OCI-LY7 (cell line): Measurements from ENCODE around the gene C6orf89. TPM values are rescaled to one million over a fixed set of nuclear protein-coding genes. Genes with fewer than 3 reads are reported as not detected.

Experiments
- BruUV-seq: library from RNA; stranded (reverse); fragments of 400-500 nt; replicated peaks from 2 replicates; lab custom pipeline; 2021; lab: Mats Ljungman, UMichigan
- CTCF ChIA-PET: fragments of 300-600 bp; sonication (Branson Sonifier 250); formaldehyde crosslinking; loops from one replicate; lab custom pipeline; 2022; ENCODE audit warnings: antibody characterized with exemption; ENCODE audit not compliant: unreplicated experiment; lab: Charles Lee
- POLR2A ChIA-PET: fragments of 300-600 bp; sonication (Branson Sonifier 250); formaldehyde crosslinking; loops from one replicate; lab custom pipeline; 2022; ENCODE audit warnings: antibody characterized with exemption; lab: Charles Lee
- DNase-seq: peaks from one replicate; pipeline ENCODE4 v3.0.0-alpha.2; 2015; ENCODE audit warnings: low spot score
- H2AFZ ChIP-seq: fragments of 200-600 bp; sonication (generic), shearing (Covaris generic); 2 replicates; pipeline ENCODE4 v1.6.1; 2014; ENCODE audit warnings: mild to moderate bottlenecking, antibody characterized with exemption, low read length, moderate library complexity
- H3K27ac ChIP-seq: fragments of 200-600 bp; sonication (generic); 2 replicates; pipeline ENCODE4 v1.5.1; 2014; ENCODE audit warnings: mixed run types, low read depth, mild to moderate bottlenecking, moderate library complexity, low read length, inconsistent platforms; ENCODE audit not compliant: poor library complexity, severe bottlenecking
- H3K36me3 ChIP-seq: fragments of 200-600 bp; sonication (generic); 2 replicates; pipeline ENCODE4 v1.6.1; 2014; ENCODE audit warnings: mild to moderate bottlenecking, antibody characterized with exemption, low read length, moderate library complexity, mixed read lengths; ENCODE audit not compliant: insufficient read depth
- H3K4me1 ChIP-seq: fragments of 200-600 bp; sonication (generic); 2 replicates; pipeline ENCODE4 v1.5.1; 2014; ENCODE audit warnings: mild to moderate bottlenecking, low read length; ENCODE audit not compliant: insufficient read depth, poor library complexity, severe bottlenecking
- H3K4me2 ChIP-seq: fragments of 200-600 bp; sonication (generic); 2 replicates; pipeline ENCODE4 v1.6.1; 2014; ENCODE audit warnings: mild to moderate bottlenecking, low read length
- H3K4me3 ChIP-seq: fragments of 200-600 bp; sonication (generic); 2 replicates; pipeline ENCODE4 v1.5.1; 2014; ENCODE audit warnings: mild to moderate bottlenecking, low read depth, low read length; ENCODE audit not compliant: poor library complexity, severe bottlenecking
- H3K79me2 ChIP-seq: fragments of 200-600 bp; sonication (generic); 2 replicates; pipeline ENCODE4 v1.6.1; 2016; ENCODE audit warnings: low read depth, mild to moderate bottlenecking, low read length, moderate library complexity, mixed read lengths; ENCODE audit not compliant: insufficient read depth
- H3K9me2 ChIP-seq: fragments of 200-600 bp; sonication (generic); 2 replicates; pipeline ENCODE4 v1.6.1; 2016; ENCODE audit warnings: mild to moderate bottlenecking, low read length, mixed read lengths; ENCODE audit not compliant: insufficient read depth
- H3K9me3 ChIP-seq: fragments of 200-600 bp; sonication (generic); 2 replicates; pipeline ENCODE4 v1.6.1; 2014; ENCODE audit warnings: mild to moderate bottlenecking, mixed run types, low read length, mixed read lengths
- H4K20me1 ChIP-seq: fragments of 200-600 bp; sonication (generic); 2 replicates; pipeline ENCODE4 v1.6.1; 2014; ENCODE audit warnings: mild to moderate bottlenecking, antibody characterized with exemption, low read length, moderate library complexity, mixed read lengths; ENCODE audit not compliant: insufficient read depth
- EZH2phosphoT487 ChIP-seq: fragments of 200-600 bp; sonication (generic); IDR thresholded peaks from 2 replicates; pipeline ENCODE4 v1.6.1; 2018; ENCODE audit warnings: low read depth, borderline replicate concordance, mild to moderate bottlenecking, mixed run types, antibody characterized with exemption, low read length, moderate library complexity, mixed read lengths
- intact Hi-C: fragments of 100-400 bp; cut with micrococcal nuclease; formaldehyde crosslinking; loops from one replicate; pipeline ENCODE4 v1.10.0; 2022; ENCODE audit not compliant: unreplicated experiment
- total RNA-seq, 2 experiments: library from RNA; depleted of rRNA in 1 of 2; stranded (reverse); fragments of >200 nt in 1 of 2; shearing (Covaris generic) in 1 of 2; gene quantifications; 2 replicates each; pipeline ENCODE4 v1.2.3, GENCODE V29; 2014 to 2022
- TF ChIP-seq, protein P1 (sequence below): fragments of 200-600 bp; sonication (generic); conservative IDR thresholded peaks from 2 replicates; pipeline ENCODE4 v1.5.1; 2014; ENCODE audit warnings: mild to moderate bottlenecking, antibody characterized with exemption, low read length, moderate library complexity, mixed read lengths

C6orf89 gene
- total RNA-seq, 2 experiments from 2014 or later, result 20.1 to 25.7 TPM

DNA sequence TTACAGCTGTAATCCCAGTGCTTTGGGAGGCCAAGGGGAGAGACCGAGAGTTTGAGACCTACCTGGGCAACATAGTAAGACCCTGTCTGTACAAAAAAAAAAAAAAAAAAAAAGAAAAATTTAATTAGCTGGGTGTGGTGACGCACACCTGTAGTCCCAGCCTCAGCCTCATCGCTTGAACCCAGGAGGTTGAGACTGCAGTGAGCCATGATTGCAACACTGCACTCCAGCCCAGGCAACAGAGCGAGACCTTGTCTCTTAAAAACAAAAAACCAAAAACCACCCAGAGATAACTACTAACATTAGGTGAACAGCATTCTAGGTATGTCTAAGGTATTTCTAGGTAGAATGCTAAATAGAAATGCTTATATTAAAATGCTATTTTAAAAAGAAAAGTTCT is 47.8 kb downstream of the C6orf89 start:
- Histone ChIP-seq H3K79me2 (no peaks in the 10 kb centered on the region), H3K4me3 (no peak overlapping the region), H3K9me3 (no peaks in the 10 kb centered on the region), H3K4me2 (no peak overlapping the region), H3K27ac (no peak overlapping the region), H3K9me2 (no peaks in the 10 kb centered on the region), H4K20me1 (no peaks in the 10 kb centered on the region), H3K4me1 (no peaks in the 10 kb centered on the region), H2AFZ (no peak overlapping the region), H3K36me3 (no peaks in the 10 kb centered on the region)
- no TSS peak for BruUV-seq
- TF ChIP-seq EZH2phosphoT487, result no peak
- TF ChIP-seq, protein P1, sequence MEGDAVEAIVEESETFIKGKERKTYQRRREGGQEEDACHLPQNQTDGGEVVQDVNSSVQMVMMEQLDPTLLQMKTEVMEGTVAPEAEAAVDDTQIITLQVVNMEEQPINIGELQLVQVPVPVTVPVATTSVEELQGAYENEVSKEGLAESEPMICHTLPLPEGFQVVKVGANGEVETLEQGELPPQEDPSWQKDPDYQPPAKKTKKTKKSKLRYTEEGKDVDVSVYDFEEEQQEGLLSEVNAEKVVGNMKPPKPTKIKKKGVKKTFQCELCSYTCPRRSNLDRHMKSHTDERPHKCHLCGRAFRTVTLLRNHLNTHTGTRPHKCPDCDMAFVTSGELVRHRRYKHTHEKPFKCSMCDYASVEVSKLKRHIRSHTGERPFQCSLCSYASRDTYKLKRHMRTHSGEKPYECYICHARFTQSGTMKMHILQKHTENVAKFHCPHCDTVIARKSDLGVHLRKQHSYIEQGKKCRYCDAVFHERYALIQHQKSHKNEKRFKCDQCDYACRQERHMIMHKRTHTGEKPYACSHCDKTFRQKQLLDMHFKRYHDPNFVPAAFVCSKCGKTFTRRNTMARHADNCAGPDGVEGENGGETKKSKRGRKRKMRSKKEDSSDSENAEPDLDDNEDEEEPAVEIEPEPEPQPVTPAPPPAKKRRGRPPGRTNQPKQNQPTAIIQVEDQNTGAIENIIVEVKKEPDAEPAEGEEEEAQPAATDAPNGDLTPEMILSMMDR, result no peak
- no peak for DNase-seq
- ChIA-PET POLR2A (interaction anchor here (0.7 to 1.2 kb wide), 3 partner anchors 30 to 498 kb away, joined by 3 to 4 read pairs (median 3); no protein-coding TSS in a partner anchor), CTCF (no interaction called here)
- intact Hi-C loops, result no loop called here

DNA sequence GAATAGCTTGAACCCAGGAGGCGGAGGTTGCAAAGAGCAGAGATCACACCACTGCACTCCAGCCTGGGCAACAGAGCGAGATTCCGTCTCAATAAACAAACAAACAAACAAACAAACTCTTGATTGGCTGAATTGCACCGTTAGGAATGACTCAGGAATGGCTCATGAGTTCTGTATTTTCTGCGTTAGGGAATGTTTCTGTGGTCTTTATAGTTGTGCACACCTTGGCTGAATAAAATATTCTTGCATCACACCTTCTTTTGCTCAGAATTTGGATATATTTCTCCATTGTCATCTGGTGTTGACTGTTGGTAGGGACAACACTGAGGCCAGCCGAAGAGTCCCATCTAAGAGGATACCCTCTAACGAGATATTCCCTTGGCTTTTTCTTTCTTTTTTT is 49.1 kb downstream of the C6orf89 start:
- no peak overlapping the region for H2AFZ ChIP-seq
- no TSS peak for BruUV-seq
- H3K9me3 ChIP-seq, result no peaks in the 10 kb centered on the region
- no peaks in the 10 kb centered on the region for H3K4me1 ChIP-seq
- H3K4me3 ChIP-seq, result no peak overlapping the region
- ChIA-PET POLR2A (no interaction called here), CTCF (no interaction called here)
- intact Hi-C loops, result no loop called here
- no peaks in the 10 kb centered on the region for H3K79me2 ChIP-seq
- no peak overlapping the region for H3K4me2 ChIP-seq
- no peak overlapping the region for H3K27ac ChIP-seq
- no peak for DNase-seq
- no peaks in the 10 kb centered on the region for H3K9me2 ChIP-seq
- TF ChIP-seq EZH2phosphoT487, result no peak
- TF ChIP-seq, protein P1, result no peak
- H3K36me3 ChIP-seq, result no peaks in the 10 kb centered on the region
- H4K20me1 ChIP-seq, result no peaks in the 10 kb centered on the region

DNA sequence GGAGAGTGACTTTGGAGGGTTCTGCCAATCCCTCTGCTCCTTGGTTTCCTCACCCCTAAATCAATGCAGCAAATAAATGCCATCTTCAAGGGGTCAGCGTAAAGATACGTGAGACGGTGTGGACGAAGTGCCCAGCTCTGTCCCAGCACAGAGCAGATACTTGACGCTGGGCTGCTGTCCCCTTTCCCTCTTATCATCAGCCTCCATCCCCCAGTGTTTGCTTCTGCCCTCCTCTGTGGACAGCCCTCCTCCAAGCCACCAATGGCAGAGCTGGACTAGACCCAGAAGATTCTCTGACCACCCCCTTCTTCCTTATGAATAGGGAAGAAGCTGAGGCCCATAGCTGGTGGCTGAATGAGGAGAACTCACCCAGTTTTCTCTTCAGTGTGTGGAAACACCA is 51.1 kb downstream of the C6orf89 start:
- Histone ChIP-seq H3K27ac (no peak overlapping the region), H3K4me2 (no peak overlapping the region), H3K9me2 (no peaks in the 10 kb centered on the region), H3K79me2 (no peaks in the 10 kb centered on the region), H4K20me1 (no peaks in the 10 kb centered on the region), H3K4me1 (no peaks in the 10 kb centered on the region), H3K36me3 (no peaks in the 10 kb centered on the region), H3K4me3 (no peak overlapping the region), H2AFZ (no peak overlapping the region), H3K9me3 (no peaks in the 10 kb centered on the region)
- no TSS peak for BruUV-seq
- TF ChIP-seq, protein P1, result no peak
- no peak for TF ChIP-seq EZH2phosphoT487
- intact Hi-C loops, result no loop called here
- ChIA-PET POLR2A (interaction anchor here (0.6 to 1.1 kb wide), 3 partner anchors 10 to 47 kb away, joined by 3 to 4 read pairs (median 3); no protein-coding TSS in a partner anchor), CTCF (interaction anchor here (0.6 kb wide), 1 partner anchor 71 kb away, joined by 3 read pairs; no protein-coding TSS in a partner anchor)
- no peak for DNase-seq
